Iris pigment epithelial cell (primary cell): ENCODE measurements around the gene CAMKK1.
"Not testable (repeated sequence)": the region's sequence is repeated elsewhere in the genome, so short reads cannot be mapped to it uniquely, and the experiment has no call there.

Experiments
- DNase-seq: peaks from one replicate; pipeline ENCODE4 v3.0.0-alpha.2; 2011; ENCODE audit warnings: low read depth

Gene CAMKK1

DNA sequence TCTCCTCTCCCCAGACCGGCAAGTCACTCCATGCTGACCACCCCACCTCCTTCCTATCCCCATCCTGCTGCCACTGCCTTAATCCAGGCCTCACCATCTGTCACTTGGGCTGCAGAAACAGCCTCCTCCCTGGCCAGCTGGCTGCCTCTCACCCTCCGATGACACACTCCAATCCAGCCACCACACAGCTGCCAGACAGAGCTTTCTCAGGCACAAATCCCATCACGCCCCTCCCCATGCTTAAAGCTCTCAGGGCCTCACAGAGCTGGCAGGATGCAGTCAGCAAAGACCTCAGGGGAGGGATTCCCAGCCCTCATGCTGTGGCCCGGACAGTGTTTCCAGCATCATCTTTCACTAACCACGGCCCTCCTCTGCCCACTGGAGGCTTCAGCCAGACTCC is 13.7 kb downstream of the CAMKK1 start:
- DNase-seq = peak; percentile 56

DNA sequence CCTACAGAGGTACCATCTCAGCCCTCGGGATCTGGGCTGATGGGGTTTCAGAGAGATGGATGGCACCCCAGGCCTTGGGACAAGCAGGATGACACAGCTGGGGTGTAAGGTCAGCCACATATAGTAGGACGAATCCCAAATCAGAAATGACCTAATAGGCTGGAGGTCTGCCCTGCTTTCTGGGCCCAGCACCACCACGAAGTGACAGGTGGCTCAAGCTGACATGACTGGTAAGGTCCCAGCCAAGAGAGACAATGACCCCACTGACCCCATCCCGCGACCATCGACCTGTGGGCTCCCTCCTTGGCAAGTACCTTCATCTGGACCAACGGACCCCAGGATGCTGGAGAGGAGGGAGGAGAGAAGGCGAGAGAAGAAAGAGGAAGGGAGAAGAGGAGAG is 15.6 kb downstream of the CAMKK1 start:
- no peak for DNase-seq

DNA sequence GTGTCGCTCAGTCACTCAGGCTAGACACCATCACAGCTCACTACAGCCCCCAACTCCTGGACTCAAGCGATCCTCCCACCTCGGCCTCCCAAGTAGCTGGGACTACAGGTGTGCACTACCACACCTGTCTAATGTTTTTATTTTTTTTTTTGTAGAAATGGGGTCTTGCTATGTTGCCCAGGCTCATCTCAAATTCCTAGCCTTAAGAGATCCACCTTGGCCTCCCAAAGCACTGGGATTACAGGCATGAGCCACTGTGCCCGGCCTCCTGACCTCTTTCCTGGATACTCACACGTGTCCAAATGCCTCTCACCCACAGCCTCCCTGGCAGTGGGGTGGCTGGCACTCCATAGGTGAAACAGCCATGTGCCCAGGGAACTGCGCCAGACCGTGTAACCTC is 17.5 kb downstream of the CAMKK1 start:
- DNase-seq = no peak

DNA sequence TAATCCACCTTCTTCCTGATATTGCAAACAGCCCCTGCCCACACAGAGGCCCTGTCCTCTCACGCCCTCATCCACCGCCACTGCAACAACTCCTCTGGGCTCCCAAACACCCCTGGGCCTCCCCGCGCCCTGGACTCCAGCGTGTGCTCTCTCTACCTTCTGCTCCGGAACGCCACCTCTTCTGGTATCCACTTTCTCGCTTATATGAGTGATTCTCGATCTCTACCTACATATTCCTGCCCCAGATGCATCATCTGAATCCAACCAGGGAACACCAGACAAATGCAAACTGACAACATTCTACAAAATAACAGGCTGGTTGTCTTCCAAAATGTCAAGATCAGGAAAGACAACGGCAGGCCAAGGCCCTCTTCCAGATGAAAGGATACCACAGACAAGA is 19.0 kb downstream of the CAMKK1 start:
- no peak for DNase-seq

DNA sequence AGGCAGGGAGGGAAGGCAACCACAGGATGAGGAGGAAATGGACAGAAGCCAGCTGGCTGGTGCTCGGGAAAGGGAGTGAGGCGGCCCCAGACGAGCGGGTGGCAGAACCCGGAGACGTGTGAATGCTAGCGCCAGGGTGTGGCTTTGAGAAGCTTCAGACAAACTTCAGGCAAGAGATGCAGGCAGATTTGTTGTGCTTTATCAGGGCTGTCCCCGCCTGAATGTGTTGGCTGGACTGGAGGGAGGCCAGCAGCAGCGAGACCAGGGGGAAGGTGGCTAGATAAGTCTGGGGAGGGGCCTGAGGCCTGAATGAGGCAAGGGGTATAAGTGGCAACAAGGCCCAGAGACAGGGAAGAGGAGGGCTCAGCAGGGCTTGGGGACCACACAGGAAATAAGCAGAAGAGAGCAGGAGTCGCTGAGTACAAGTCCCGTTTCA is 22.0 kb downstream of the CAMKK1 start:
- DNase-seq = peak; percentile 6

DNA sequence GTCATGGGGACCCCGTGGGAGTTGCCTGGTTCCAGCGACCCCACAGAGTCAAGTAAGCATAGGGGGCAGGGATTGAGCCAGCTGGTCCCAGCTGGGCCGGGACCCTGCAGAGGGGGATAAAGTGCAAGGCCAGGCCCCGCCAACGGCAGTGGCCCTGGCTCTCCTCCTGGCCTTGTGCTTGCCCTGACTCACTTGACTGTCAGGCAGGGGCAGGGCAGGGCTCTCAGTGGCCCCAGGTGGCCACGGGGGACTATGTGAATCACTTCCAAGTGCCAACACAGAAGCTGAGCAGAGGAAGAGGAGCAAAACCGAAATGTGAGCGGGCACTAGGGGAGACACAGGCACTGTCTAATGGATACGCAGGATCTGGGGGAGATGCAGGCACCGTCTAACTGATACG is 25.2 kb downstream of the CAMKK1 start:
- DNase-seq = no peak

DNA sequence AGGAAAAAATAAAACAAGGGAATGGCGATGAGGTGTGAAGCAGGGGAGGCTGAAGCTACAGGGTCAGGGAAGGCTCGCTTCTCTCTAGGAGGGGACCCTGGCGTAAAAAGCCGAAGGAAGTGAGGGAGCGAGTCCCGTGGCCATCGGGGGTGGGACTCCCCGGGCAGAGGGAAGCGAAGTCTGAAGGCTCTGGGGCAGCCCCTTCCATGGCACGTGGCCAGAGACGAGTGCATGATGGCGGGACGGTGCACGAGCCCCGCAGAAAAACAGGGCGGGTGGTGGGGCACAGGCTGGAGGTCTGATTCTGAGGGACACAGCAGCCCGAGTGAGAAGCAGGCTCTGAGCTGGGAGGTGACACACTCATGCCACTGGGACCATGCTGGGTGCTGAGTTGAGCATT is 25.7 kb downstream of the CAMKK1 start:
- DNase-seq = no peak

DNA sequence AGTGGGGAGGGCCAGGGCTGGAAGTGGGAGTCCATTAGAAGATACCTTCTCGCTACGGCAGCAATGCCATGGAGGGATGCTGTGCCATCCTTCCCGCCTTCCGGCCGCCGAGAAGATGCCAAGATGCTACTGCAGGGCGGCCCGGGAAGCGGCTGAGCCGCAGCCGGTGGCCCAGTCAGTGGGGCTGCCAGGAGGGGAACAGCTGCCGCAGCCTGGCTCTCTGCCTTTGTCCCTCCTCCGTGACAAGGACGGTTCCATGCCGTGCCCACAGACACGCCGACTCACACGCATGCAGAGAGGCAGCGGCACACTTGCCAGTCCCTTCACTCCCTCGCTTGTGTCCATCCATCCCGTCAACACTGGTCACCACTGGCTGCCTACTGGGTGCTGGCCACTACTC is 26.6 kb downstream of the CAMKK1 start:
- DNase-seq = no peak

DNA sequence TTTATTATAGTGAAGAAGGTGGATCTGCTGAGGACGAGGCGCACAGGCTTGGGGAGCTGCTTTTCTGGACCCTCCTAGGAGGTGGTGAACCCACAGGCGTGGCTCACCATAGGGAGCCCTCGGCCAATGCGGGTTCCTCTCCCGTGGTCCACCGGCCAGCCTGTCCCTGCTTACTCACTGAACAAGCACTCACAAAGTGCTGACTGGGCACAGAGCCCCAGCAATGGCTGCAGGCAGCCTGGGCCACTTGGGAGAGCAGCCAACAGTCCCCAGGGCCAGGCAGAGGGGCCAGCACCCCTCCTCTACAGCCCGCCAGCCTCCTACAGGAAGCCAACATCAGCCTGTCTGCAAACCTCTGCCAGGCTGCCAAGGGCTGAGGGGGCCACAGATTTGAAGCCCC is 27.7 kb downstream of the CAMKK1 start:
- peak; percentile 54 for DNase-seq

DNA sequence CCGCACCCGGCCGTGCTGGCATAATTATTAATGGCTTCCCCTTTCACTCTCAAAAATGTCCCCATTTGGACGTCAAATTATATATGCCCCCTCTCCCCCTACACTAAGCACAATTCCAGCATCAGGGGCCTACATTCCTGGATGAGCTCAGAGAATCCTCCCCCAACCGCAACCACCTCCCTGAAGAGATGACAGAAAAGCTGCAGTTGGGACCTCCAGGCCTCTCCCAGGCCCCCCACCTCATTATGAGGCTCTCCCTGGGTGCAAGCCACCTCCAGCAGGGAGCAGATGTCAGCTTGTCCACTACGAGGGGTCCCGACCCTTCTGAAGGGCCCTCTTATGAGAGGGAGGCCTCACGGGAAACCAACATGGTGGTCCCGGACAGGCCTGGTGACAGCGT is 28.3 kb downstream of the CAMKK1 start:
- no peak for DNase-seq

DNA sequence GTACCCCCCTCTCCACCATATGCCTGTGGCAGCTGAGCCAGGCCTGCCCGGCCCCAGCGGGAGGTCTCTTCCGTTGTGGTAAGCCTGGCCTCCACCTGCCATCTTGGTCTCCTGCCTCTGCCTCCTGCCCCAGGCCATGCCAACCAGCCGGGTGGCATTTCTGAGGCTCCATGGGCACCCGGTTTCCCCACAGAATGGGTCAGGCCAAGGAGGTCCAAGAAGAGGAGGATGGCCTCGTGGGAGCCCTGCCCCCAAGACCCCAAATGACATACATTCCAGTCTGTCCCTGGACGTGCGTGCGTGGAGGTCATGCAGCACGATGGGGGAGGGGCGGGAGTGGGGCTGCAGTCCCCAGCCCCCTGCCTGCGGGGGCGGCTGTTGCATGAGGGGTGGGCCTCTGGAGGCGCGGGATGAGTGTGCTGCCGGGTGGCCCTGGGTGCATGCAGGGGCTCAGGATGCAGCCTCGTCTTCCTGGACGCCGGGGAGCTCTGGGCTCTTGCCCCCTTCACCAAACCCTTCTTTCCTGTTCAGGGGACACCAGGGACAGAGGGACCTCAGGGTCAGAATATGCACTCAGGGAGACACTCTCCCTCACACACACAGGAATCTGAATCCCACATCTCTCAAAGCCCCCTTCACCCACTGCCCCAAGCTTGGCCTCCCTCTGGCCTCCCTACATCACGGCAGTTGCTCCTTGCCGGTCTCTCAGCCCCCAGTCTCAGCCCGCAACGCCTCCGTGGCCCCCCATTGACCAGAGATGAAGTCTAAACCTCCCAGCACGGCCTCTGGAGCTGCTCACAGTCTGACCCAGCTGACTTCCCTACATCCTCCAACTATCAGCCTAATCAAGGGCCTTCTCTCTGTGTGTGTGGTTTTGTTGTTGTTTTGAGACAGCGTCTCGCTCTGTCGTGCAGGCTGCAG is 30.8 kb downstream of the CAMKK1 start:
- DNase-seq = no peak

DNA sequence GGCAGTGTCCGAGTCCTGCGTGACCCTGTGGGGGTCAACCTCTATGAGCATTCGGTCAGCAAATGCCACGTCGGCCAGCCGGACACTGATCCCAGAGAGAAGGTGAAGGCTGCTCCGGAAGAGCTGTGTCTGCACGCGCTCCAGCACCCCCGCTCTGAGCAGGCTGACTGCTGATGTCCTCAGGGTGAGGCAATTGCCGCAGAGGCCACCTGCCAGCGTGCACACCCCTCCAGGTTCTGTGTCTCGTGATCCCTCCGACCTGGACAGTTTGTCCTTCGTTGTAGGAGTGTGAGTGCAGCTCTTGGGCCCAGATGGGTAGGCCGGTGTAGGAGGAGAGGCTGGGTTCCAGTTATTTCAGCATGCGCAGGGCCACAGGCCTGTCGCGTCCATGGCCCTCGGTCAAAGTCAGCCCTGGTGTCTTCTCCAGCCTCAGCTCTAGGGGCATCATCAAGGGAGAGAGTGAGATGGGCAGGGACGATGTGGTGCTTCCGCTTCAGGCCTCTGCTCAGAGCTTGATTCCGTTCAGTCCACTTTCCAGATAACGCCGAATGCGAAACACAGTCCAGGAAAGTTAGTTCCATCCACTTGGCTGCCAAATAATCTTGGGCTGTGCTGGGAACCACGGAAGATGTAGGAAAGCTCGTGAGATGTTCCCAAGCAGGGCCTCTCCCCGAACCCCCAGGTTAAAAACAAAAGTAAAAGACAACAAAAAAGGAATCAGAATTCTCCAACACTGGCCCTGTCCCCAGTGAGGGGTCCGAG is 31.7 kb downstream of the CAMKK1 start:
- DNase-seq = no peak

DNA sequence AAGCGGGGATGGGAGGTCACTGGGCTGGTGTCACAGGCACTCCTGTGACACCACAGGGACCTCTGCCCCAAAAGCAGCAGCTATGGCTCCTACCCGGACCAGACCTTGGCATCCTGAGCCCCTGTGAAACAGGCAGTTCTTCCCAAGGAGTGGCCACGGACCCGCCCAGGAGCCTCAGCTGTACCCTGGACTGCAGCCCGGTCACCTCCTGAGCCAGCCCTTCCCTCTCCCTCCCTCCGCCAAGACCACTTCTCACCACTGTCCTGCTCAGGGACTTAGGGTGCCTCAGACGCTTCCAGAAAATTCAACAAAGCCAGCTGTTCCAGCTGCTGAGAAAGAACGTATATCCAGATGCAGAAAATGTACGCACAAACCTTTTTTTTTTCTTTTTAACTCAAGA is 32.9 kb downstream of the CAMKK1 start:
- no peak for DNase-seq

DNA sequence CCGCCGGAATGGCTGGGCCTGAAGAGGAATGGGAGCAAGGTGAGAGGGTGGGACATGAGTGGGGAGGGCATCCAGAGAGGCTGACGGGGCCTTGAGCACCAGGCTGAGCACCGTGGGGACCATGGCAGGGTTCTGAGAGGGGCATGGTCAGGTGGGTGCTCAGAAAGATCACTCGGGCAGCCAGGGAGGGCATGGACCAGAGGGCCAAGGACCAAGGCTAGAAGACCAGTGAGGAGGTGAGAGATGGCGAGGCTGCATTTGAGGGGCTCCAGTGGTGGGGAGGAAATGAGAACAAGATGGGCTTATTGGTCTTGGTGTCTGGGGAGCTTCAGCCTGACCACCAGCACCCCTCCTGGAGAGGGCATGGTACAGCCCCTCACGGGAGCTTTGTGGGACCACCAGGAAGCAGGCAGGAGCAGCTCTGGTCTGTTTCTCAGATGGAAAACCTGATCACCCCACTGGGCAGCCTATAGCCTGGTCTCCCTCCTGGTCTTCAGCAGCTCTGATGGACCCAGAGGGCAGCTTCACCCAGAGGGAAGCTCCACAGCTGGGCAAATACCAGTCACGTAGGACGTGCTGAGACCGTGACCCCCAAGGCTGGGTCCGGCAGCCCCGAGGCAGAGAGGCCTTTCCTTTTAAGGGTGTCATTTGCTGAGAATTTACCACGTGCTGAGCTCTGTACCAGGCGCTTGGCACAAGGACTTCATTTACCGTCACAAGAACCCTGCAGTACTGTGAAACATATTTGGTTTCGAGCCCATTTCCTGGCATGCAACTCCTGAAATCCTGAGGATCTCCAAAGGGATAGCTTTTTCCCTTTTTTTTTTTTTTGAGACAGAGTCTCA is 35.4 kb downstream of the CAMKK1 start:
- DNase-seq = no peak

DNA sequence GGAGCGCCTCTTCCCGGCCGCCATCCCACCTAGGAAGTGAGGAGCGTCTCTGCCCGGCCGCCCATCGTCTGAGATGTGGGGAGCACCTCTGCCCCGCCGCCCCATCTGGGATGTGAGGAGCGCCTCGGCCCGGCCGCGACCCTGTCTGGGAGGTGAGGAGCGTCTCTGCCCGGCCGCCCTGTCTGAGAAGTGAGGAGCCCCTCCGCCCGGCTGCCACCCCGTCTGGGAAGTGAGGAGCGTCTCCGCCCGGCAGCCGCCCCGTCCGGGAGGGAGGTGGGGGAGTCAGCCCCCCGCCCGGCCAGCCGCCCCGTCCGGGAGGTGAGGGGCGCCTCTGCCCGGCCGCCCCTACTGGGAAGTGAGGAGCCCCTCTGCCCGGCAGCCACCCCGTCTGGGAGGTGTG is 38.6 kb downstream of the CAMKK1 start:
- DNase-seq = not testable (repeated sequence)

DNA sequence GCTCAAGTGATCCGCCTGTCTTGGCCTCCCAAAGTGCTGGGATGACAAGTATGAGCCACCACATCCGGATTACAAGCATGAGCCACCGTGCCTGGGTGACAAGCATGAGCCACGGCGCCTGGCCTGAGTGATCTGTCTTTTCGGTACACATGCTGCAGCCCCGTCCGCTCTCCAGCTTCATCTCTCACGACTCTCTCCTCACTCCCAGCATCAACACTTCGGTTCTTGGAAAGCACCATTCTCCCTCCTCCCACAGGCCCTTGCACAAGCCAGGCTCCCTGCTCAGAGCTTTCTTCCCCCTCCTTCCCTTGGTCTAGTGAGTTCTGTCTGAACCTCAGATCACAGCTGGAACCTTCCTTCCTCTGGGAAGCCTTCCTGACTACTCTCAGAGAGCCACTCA is 40.3 kb downstream of the CAMKK1 start:
- DNase-seq = no peak

DNA sequence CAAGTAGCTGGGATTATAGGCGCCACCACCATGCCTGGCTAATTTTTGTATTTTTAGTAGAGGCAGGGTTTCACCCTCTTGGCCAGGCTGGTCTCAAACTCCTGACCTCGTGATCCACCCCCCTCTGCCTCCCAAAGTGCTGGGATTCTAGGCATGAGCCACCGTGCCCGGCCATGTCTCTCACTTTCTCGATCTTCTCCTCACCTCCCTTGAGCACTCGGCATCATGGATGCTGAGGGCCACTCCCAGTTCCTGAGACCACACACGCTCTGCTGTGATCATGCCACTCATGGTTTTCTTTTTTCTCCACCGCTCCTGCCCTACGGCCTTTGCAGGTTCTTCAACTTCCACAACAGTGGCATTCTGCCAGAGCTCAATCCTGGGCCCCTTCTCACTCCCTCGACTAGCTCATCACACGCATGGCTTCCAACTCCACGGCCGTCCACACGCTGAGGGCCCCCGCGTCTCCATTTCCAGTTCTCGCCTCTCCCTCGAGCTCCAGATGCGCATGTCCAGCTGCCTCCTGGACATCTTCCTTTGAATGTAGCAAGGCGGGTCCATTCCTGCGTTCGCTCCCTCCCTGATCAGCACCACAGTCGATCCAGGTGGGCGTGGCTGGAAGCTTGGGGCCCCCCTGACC is 41.3 kb downstream of the CAMKK1 start:
- DNase-seq = no peak

DNA sequence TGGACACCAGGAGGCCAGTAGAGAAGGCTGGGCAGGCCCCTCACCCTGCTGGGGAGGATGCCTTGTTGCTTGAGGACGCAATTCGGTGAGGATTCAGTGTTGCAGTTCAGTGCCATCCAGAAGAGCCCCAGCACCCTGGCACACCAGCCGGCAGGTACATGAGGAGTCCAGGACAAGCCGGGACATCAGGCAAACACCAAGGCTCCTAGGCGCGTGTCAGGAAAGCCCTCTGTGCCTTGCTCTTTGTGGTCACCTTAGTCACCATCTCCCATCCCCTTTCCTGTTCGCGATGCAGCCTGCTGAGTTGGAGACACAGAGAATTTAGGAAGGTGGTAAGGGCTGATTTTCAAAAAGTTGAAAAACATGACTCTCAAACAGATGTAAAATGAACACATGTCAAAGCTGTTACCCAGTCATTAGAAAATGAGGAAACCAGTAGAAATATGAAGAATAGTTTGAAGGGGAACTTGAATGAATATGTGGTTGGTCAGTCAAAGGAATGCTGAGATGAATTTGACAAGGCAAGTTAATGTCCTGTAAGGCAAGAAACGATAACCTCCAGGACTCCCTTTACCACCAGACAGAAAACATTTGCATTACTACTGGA is 44.5 kb downstream of the CAMKK1 start:
- no peak for DNase-seq

DNA sequence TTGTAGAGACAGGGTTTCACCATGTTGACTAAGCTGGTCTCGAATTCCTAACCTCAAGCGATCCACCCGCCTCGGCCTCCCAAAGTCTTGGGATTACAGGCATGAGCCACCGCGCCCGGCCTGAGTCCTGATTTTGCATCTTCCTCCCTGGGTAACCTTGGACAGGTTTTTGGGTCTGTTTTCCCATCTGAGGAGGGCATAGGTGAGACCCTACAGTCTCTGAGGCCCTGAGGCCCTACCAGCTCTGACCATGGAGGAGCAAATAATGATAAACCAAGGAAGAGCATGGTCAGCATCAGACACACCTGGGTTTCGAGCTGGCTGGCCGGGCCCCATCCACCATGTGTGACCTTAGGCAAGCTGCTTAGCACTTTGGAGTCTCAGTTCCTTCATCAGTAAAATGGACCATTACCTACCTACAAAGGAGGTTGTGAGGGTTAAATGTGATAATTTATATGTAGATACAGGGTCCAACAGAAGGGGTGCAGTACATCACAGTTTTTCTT is 45.6 kb downstream of the CAMKK1 start:
- no peak for DNase-seq

DNA sequence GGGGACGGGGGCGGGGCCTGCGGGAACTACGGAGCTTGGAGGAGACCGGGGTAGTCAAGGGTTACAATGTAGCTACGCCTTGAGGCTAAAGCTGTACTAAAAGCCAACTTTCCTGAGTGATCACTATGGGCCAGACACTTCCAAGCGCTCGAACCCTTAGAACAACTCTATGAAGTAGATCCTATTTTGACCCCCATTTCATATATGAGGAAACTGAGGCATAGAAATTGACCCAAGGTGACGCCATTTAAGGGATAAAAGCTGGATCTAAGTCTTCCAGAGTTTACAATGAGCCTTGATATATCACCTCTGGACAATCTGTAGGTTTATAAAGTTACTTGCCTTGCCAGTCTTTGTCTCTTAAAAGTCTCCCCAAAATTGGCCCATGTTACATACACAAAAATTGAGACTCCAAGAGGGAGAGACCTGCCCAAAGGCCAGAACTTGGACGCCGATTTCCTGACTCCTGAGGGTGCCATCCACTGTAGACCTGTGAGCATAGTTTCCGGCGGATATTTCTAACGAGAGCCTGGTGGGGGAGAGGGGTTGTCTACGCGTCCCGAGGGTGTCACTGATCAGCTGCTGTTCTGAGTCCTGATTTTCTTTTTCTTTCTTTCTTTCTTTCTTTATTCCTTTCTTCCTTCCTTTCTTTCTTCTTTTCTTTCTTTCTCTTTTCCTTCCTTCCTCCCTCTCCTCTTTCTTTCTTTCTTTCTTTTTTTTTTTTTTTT is 46.3 kb downstream of the CAMKK1 start:
- DNase-seq = no peak
